Embryonic facial prominence (tissue), 1 donor: ENCODE measurements around the gene UTRN.

Experiments
- DNase-seq: peaks from one replicate; pipeline ENCODE4 v3.0.0-alpha.2; 2016; ENCODE audit errors: extremely low spot score

The UTRN gene

DNA sequence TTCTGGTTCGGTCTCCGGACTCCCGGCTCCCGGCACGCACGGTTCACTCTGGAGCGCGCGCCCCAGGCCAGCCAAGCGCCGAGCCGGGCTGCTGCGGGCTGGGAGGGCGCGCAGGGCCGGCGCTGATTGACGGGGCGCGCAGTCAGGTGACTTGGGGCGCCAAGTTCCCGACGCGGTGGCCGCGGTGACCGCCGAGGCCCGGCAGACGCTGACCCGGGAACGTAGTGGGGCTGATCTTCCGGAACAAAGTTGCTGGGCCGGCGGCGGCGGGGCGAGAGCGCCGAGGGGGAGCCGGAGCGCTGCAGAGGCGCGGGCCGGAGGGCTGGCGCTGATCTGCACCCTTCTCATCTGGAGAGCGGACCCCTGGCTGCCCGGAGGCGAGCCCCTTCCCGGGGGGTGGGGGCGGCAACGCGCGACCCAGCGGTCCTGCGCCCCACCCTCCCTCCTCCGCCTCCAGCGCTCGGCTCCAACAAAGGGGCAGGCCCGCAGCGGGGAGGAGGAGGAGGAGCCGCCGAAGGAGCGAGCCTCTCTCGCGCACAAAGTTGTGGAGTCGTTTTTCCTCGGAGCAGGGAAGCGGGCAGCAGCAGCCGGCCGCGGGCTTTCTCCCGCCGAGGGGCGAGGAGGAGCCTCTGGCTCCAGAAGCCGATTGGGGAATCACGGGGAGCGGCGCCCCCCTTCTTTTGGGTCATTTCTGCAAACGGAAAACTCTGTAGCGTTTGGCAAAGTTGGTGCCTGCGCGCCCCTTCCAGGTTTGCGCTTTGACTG lies at the start of gene UTRN:
TSS of gene UTRN (plus strand) at position 553 of the 765 bp plus-strand sequence. CDS start 6,494 bp downstream, outside the sequence.
- DNase-seq: peak; percentile 75

DNA sequence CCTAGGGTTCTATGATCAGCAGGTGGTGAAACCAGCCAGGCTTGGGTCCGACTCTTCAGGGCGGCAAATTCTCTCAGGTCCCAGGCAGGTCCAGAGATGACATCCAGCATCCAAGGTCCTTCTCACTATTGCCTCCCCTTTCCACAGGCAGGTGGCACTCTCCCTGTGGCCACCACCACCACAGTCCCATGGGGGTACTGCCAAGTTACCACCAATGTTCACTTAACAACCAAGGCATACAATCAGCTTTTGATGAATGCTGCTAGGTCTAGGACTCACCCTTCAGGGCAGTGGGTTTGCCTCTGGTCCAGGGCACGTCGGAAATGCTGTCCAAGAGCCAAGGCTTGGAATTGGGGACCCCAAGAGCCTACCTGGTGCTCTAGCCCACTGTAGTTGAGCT lies 40.4 kb upstream of the UTRN start:
- DNase-seq: no peak

DNA sequence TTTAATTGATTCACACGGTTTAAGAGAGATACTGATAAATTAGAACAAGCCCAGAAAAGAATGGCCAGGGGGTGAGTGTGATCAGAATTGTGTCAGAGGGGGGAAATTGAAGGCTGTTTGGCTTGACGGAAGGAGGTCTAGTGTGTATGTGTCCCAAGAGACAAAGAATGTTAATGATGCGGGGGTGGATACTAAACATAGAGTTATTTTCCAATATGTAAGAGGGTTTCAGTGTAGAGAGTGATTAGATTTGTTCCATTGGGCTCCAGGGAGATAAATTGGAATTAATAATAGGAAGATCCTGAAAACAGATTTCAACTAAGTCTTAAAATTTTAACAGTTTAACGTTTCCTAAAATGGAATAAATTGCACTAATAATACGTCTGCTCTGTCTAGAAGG lies 38.1 kb upstream of the UTRN start:
- no peak for DNase-seq

DNA sequence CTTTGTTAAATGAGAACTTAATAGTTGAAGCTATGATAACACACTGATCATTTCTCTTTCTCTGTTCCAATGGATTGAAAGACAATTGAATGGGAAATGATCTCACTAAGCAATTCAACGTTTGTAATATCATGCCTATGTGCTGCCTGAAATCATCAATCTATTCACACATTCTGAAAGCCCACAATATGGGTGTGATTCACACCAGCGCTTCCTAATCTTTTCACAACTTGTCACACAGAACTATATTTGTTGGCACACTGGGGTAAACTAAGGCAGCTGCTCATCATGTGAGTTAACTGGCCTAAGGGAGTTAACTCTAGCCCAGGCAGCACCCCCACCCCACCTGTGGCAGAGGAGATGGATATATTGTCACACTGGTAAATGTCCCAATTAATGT lies 37.1 kb upstream of the UTRN start:
- no peak for DNase-seq

DNA sequence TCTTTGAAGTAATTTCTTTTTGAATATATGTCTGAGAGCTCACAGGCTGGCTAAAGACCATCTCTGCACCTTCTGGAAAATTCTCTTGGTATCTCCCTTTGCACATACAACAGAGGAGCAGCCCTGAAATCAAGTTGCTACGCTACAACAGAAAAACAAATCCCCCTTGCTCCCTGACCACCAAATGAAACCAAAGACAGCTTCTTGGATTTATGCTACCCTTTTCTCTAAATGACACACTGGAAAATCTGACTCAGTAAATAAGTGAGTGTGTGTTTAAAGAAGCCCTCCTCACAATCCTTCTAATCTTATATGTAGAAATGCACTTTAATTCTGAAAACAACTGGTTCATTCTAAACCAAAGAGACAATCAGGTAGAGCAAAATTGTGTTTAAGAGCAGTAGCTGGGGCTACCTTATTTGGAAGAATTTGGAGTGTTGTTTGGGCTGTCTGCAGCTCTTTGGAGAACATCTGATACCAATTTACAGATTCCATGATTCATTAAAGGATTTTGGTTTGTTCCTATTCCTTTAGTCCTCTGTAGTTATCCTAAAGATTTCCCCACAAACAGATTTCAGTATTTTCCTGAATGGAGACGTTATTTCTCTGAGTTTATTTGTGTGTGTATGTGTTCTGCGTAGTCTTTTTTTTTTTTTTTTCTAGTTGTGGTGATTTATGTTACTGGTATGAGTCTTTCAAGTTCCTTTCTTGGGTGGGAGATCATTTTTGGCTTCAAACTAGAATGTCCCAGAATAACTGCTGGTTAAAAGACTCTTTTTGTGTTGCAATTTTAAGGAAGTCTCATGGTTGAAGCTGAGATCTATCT lies 36.4 kb upstream of the UTRN start:
- DNase-seq: peak; percentile 68

DNA sequence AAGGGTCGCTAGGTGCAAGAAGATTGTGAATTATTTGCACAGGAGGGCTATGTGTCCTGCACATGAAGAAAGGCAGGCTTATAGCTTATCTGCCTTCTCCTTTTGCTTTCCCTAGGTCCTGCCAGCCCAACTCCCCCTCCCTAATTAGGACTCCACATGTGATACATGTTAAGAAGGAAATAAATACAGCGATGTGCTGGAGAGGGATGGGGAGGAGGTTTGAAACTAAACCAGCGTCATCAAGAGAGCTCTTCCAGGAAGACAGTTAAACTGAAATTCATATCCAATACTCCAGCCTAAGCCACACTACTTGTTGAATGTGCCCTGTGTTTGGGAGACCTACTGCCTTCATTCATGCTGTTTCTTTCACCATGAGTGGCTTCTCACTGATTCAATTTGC lies 34.9 kb upstream of the UTRN start:
- DNase-seq: no peak

DNA sequence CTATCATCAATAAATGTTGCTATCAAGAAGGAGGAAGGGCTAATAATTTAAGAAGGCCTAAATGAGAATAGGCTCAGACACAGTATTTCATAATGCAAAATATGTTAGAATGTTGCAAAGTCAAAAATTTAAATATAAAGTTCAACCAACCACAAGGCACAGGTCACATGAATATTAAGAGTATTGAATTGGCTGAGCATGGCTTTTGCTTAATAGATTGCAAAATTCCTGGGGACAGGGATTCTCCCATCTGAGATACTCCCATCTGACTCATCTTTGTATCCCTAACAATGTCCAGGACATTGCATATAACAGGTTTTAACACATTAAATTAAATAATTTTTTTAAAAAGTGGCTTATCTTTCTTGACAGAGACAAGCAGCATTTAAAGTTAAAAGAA lies 32.9 kb upstream of the UTRN start:
- DNase-seq: no peak

DNA sequence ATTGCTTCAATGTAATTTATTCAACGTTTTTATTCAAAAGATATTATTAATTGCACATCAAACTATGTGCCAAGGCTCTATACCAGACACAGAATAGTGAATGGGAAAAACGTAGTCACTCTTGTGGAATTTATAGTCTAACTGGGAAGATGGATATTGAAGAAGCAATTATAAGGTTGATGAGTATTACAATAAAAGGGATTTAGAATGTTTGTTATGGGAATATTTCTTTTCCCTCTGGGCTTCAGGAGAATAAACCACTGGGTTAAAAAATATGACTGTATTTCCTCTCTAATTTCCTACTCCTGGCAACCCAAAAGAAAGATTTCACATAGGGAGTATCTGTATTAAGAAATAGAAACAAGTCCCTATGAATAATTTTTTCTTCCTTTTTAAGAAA lies 25.1 kb upstream of the UTRN start:
- no peak for DNase-seq

DNA sequence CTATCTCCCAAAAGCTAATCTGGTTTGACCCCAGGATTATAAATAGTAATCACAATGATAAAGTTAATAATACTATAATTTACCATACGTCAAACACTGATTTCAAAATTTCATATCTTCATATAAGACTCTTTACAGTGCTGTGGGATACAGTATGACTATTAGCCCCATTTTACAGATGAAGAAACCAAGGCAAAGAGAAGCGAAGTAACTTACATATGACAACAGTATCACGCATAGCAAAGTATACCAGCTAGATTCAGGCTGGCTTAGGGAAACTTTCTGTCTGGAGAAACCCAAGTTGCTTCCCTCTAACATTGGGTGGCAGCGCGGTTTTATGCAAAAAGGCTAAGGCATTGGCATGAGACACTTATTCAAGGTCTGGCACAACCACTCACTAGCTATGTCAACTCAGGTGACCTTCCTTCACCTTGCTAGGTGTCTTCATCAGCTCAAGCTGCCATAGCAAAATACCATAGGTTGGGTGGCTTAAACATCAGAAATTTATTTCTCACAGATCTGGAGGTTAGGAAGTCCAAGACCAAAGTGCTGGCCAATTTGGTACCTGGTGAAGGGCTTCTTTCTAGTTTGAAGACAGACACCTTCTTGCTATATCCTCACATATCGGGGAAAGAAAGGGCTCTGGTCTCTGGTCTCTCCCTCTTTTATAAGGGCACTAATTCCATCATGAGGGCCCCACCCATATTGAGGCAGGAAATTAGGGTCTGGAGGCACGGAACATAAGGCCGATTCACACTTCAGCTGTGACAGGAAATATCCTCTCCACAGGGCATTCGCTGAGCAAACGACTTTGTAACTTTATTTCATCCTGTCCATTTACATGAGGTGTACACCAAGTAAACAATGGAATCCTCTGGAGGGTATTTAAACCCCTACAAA lies 22.4 kb upstream of the UTRN start:
- no peak for DNase-seq

DNA sequence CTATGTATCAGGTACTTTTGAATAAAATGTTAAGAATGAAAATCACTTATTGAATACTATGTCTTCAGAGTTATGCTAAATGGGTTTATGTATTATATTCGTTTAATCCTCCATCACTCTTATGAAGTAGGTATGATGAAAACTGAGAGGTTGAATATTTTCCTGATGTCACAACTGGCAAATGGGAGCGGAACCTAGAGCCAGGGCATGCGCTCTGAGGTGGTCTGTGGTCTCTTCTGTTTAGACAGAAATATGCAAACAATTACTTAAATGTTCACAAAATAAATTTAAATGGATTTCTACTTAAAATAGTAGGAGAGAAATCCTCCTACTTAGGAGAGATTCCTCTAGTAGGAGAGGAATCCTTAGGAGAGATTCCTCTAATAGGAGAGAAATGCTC lies 21.3 kb upstream of the UTRN start:
- no peak for DNase-seq

DNA sequence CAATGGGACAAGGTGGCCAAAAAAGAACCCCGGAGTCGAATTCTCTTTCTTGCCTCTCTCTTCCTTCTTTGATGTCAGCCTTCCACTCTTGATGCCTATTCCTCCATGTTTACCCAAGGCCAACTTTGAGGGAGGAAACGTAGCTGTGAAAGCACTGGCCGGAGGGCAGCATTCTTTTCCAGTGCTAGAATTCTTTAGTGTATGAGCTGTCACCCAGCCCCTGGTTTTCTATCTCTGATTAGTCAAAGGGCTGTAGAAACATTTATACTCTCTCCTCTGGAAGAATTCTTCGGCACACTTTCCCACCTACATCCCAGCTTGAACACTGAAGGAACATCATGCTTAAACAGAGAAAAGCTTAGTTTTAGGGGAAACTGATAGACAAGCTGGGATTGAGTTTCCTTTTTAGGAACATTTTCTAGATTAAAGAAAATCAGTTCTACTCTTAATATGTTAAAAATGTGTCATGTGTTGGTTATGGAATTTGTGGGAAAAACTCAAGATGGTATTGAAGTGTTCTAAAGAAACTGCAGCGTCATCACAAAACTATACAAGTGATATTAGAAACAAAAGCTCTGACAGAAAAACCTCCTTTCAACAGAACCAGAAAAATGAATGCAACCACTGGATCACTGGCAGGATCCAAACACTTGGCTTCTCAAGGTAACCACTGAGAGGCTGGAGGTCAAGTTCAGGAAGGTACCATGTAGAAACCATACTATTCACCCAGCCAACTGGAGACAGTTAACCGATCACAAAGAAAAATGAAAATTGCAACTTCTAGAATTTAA lies 20.7 kb upstream of the UTRN start:
- no peak for DNase-seq

DNA sequence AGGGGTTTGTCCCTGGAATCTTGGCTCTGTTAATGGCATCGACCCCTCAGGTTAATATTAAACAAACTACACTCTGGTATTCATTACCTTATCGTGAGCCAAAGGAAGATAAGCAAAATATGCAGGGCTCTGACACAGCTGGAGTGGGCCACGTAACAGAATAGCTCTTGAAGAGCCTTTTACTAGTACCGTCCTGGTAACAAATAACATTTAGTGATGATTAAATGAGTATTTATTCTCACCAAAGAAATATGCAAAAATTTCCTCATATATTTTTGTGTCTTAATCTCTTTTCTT lies 20.1 kb upstream of the UTRN start:
- no peak for DNase-seq

DNA sequence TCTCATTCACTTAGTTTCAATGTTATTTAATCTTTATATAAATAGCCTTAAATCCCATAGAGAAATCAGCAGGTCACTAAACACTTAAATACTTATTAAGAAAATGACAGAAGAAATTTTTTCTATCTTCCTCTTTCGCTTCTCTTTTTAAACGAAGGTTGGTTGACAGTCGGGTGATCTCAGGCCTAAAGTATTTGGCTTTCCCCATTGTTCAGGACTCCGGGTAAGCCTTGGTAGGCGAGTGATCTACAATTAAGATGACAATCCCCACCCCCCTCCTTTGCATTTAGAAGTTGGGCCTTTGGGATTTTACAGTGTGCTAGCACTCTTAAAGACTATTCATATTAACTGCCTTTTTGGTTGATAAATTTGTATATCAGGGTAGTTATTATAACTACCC lies 19.7 kb upstream of the UTRN start:
- no peak for DNase-seq

DNA sequence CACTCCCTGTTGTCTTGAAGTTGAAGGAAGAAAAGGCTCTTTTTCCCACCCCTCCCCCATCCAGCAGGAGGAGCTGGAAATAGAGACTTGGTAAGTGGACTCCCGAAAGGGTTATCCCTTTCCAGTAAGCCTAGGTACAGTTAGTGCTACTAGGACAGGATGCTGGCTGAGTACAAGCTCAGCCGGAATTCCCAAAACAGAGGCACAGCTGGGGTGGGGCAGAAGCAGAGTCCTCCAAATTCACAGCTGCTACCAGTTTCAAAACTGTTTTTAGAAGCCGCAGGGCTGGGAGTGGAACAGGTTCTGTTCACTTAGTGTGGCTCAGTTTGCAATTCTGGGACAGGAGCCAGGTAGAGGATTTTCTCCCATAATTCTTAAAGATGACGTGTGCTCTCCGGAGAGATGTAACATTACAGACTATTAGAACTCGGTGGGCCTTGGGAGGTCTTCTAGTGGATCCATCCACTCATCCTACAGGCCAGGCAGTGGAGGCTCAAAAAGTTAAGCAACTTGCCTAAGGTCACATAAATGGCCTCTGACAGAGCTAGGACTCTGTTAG lies 19.0 kb upstream of the UTRN start:
- DNase-seq: peak; percentile 85

DNA sequence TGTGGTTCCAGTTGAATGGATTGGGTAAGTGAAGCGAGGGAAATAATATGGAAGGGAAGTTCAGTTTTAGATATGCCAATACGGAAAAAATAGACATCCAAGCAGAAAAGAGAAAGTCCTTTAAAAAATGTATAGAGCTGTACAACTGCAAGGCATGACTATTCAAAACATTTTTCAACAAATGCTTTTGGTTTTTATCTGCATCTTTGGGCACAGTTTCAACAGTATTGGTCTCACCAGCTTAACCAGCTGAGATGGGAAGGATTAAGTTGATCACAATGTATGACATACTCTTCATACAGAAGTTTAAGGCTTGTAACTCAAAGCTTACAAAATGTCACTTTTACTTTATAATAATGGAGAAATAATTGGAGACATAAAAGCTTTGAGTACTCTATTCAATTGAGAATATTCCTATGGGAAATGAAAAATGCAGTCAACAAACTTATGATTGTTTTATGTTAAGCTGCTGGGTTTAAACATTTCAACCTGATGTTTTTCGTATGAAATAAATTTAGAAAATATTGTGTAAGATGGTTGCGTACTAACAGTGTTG lies 16.3 kb upstream of the UTRN start:
- peak; percentile 61 for DNase-seq

DNA sequence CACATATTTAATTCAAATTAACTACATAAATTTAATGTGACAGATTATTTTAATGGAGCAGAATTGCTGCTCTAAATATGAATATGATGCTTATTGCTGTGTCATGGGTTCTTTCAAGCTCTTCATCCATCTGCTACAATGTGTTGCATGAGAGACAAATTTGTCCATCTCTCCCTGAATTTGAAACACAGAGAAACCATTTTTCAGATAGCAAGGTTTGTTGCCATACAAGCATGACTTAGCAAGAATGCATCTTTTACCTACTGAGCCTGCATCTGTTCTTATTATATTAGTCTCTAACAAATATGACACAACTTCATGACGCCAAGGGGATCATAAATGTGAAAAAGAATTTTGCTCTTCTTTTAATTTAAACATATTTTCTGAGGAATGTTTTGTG lies 8.0 kb upstream of the UTRN start:
- DNase-seq: no peak

DNA sequence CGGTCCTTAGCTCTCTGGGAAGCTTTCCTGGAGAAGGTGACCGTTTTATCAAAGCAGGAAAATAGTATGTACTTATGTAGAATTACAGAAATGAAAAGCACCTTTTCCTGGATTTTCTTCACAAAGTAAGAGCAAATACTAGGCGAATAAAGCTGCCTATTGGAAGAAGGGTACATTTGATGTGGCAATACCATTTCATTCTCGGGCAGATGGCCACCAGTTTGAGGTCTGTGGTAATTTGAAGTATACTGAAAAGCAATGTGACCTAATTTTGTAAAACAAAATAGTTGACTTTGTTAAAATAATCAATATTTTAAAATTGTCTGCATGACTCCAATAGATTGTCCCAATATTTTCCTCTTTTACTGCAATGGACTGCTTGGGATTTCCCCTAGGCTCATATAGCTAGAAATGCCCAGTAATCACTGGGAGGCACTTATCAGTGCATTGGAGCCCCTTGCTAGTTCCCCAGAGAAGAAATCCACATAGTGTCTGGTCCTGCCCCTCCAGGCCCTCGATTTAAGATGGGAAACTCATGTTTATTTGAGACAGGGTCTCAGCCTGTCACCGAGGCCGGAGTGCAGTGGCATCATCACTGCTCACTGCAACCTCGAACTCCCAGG lies 7.4 kb upstream of the UTRN start:
- DNase-seq: no peak

DNA sequence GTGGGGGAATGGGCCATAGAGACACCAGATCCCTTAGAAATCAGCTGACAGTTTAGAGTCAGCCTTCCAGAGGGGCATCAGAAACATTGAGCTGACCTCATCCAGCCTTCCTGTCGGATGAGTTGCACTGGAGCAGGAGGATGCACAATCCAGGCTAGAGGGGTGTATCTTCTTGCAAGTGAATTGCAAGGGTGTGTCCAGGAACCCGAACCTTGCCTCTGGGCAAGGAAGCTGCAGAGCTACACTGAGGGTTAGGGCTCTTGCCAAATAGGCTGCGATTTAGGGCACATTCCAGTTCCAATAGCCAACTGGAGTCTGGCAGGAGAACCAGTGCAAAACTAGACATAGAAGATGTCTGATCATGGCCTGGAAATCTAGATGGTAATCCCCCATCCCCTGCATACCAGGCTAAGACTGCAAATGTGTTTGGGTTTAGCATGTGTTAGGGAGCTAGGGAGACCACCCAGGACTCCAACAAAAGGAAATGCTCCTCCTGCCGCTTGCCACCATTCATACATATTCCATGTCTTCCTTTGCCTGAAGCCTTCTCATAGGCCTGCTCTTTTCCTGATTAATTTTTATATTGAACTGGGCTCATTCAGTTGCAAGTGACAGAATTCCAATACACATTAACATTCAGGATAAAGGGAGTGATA lies 6.3 kb upstream of the UTRN start:
- no peak for DNase-seq

DNA sequence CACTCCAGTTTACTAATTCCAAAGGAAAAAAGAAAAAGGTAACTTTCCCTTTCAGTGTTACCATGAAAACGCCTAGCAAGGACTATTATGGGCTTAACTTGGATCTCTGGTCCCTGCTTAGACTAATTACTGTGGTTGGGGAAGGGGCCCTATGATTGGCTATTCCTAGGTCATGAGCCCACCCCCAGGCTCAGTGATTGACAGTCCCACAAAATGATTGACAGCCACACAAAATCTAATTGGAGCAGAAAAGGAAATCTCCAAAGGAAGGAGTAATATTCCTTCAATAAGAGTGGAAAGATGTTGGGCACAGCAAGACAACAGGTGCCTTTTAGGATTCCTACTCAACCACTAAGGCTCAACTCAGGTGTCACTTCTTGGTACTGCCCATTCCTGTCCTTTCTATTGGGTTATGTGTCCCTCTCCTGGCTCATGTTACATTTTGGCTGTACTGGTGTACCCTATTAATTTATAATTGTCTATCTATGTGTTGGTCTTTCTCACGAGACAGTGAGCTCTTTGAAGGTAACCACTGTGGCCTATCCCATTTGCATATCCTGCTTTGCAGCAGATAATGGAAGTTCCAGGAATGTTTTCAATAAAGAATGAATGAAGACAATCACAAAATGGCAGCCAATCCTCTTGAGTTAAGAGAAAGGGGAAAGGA lies 5.5 kb upstream of the UTRN start:
- no peak for DNase-seq
